AG10803 (cell line): ENCODE results near the gene RNF20.

Source experiments
- DNase-seq: peaks from one replicate; pipeline ENCODE4 v3.0.0; 2010; ENCODE audit warnings: low read depth
- H3K4me3 ChIP-seq: 2 replicates; pipeline ENCODE4 v1.5.1; 2011; ENCODE audit warnings: mild to moderate bottlenecking, low read length, control low read depth
- CTCF ChIP-seq: conservative IDR thresholded peaks from 2 replicates; pipeline ENCODE4 v1.5.1; 2011; ENCODE audit warnings: mild to moderate bottlenecking, low read length, control low read depth, inconsistent platforms

Gene RNF20, protein sequence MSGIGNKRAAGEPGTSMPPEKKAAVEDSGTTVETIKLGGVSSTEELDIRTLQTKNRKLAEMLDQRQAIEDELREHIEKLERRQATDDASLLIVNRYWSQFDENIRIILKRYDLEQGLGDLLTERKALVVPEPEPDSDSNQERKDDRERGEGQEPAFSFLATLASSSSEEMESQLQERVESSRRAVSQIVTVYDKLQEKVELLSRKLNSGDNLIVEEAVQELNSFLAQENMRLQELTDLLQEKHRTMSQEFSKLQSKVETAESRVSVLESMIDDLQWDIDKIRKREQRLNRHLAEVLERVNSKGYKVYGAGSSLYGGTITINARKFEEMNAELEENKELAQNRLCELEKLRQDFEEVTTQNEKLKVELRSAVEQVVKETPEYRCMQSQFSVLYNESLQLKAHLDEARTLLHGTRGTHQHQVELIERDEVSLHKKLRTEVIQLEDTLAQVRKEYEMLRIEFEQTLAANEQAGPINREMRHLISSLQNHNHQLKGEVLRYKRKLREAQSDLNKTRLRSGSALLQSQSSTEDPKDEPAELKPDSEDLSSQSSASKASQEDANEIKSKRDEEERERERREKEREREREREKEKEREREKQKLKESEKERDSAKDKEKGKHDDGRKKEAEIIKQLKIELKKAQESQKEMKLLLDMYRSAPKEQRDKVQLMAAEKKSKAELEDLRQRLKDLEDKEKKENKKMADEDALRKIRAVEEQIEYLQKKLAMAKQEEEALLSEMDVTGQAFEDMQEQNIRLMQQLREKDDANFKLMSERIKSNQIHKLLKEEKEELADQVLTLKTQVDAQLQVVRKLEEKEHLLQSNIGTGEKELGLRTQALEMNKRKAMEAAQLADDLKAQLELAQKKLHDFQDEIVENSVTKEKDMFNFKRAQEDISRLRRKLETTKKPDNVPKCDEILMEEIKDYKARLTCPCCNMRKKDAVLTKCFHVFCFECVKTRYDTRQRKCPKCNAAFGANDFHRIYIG

GRCh38 chr9:101533334-101534204 lies at the start of gene RNF20:
Gene RNF20 (plus strand): TSS chr9:101533853. CDS start chr9:101535424, 1,571 bp downstream.
- DNase-seq = peak; percentile 98
- H3K4me3 ChIP-seq = peak within 1 kb of the TSS; percentile 96
- TF ChIP-seq CTCF = peak; percentile 4; the same call in 1 of the 2 replicates

DNA sequence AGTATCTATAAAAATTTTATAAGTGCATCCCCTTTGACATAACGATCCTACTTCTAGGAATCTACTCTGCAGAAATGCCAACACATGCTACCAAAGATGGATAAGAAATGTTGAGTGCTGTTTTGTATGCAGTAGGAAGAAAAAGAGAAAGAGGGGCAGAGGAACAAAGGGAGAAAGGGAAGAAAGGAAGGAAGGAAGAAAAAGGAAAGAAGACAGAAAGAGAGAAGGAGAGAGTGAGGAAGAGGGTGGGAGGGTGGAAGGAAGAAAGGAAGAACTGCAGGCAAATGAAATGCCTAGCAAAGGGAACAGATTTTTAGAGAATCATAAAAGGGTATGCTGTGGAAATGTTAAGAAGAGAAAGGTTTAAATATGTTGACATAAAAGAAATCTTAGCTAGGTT lies 49.6 kb upstream of the RNF20 start:
- no peak overlapping the region for H3K4me3 ChIP-seq
- DNase-seq = no peak
- TF ChIP-seq CTCF = no peak

DNA sequence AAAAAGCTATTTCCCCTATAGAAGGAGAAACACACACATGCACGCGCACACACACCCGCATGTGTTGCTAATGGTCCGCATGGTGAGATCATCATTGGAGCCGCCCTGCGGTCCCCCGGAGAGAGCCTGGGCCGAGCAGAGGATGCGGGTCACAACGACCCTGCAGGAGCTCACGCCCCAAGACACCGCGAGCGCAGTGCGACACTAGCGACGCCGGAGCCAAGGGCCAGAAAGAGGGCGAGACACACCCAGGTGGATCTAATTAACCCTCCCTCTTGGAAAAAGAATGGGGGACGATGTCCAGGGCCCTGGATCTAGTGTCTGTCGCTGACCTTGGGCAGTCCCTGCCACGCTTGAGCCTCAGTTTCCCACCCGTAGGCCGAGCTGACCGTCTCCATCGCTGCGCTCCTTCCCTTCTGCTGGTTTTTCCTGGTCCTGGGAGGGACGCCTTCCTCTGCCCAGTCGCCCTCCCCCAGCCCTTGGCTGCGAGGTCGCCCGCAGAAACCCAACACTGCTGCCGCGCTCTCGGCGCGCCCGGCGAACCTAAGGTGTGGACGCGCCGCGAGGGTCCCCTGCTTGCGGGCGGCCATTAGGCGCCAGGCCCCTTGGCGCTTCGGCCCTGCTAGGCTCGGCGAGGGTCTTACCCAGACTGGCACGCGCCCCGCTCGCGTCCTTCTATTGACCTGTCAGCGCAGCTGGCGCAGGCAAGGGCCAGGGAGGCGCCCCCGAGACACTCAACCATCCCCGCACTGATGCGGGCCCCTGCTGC lies 47.5 kb upstream of the RNF20 start:
- H3K4me3 ChIP-seq = peak overlapping the region; percentile 83
- DNase-seq = peak; percentile 35
- no peak for TF ChIP-seq CTCF

GRCh38 chr9:101486693-101487442 lies 46.8 kb upstream of the RNF20 start:
- H3K4me3 ChIP-seq = peak overlapping the region; percentile 83
- DNase-seq = peak; percentile 63

GRCh38 chr9:101487443-101487840 lies 46.2 kb upstream of the RNF20 start:
- TF ChIP-seq CTCF = no peak
- peak overlapping the region; percentile 83 for H3K4me3 ChIP-seq
- no peak for DNase-seq

More at GRCh38 chr9:101486693-101487442, 46.8 kb upstream of the RNF20 start:
- TF ChIP-seq CTCF = peak; percentile 38
